ENCODE results near the gene TAF4. TPM values are rescaled to one million over a fixed set of nuclear protein-coding genes. Genes with fewer than 3 reads are reported as not detected.

Gene TAF4
- total and polyA plus RNA-seq, 2 of the 13 experiments (the other 11 are each of a cell fraction or from before 2014, with no cell fraction given): 5.9 to 12.0 TPM

- peak; percentile 77; the same call in 1 of the 2 replicates for TF ChIP-seq ZNF318 (CRISPR knock-in tag; IDR thresholded peaks at IDR 0.05)
- peak; percentile 64; the same call in 1 of the 2 replicates for TF ChIP-seq NFKBIZ (CRISPR knock-in tag; IDR thresholded peaks at IDR 0.05)
- TF ChIP-seq RNF219 (CRISPR knock-in tag; IDR thresholded peaks at IDR 0.05): 0 out of 2 replicates have a peak, but pooled peaks have one; percentile 73
- TF ChIP-seq CBX1 (IDR thresholded peaks at IDR 0.05; ENCODE audit: low read depth): no peak
- TF ChIP-seq RFX1 (IDR thresholded peaks at IDR 0.05): no peak
- no peak for TF ChIP-seq U2AF1 (optimal IDR thresholded peaks at IDR 0.05; ENCODE audit: low read depth, low read length)
- TF ChIP-seq SRY (CRISPR knock-in tag; IDR thresholded peaks at IDR 0.05): no peak
- TF ChIP-seq SIN3B (IDR thresholded peaks at IDR 0.05; ENCODE audit: low read length): peak; percentile 11; the same call in 1 of the 2 replicates
- TF ChIP-seq ATAD3A (CRISPR knock-in tag; IDR thresholded peaks at IDR 0.05): no peak
- no peak for TF ChIP-seq GLI4 (CRISPR knock-in tag; IDR thresholded peaks at IDR 0.05; ENCODE audit: borderline replicate concordance)
- no peak; the same call in 1 of the 2 replicates for TF ChIP-seq ZMYM3 (CRISPR knock-in tag; IDR thresholded peaks at IDR 0.05)
- no peak; the same call in 1 of the 2 replicates for TF ChIP-seq ZBTB42 (CRISPR knock-in tag; IDR thresholded peaks at IDR 0.05)
- TF ChIP-seq ZNF382 (CRISPR knock-in tag; IDR thresholded peaks at IDR 0.05; ENCODE audit: borderline replicate concordance): no peak
- TF ChIP-seq ETS1 (CRISPR knock-in tag; IDR thresholded peaks at IDR 0.05): no peak
- peak; percentile 100 for TF ChIP-seq GFI1 (CRISPR knock-in tag; IDR thresholded peaks at IDR 0.05; ENCODE audit: borderline replicate concordance)
These were observed 1.3 kb upstream of the TAF4 start (continued) for GRCh38 chr20:62066983-62067433.

All from HepG2 (cell line).